Muscle of leg (tissue), 11 donors: ENCODE results near the gene HAL. TPM values are rescaled to one million over a fixed set of nuclear protein-coding genes. Genes with fewer than 3 reads are reported as not detected.
"Not testable (repeated sequence)": the region's sequence is repeated elsewhere in the genome, so short reads cannot be mapped to it uniquely, and the experiment has no call there.

ENCODE experiments used
- DNase-seq: peaks from one replicate; pipeline ENCODE4 v3.0.0; 2013
- H3K27ac ChIP-seq: one replicate; pipeline ENCODE4 v1.5.1; 2013; ENCODE audit warnings: mild to moderate bottlenecking, low read length, control low read depth
- H3K27me3 ChIP-seq: one replicate; pipeline ENCODE4 v1.6.1; 2013; ENCODE audit warnings: low read length; ENCODE audit not compliant: control insufficient read depth, insufficient read depth
- H3K36me3 ChIP-seq: one replicate; pipeline ENCODE4 v1.6.1; 2013; ENCODE audit warnings: low read length; ENCODE audit not compliant: control insufficient read depth, insufficient read depth
- H3K4me1 ChIP-seq: one replicate; pipeline ENCODE4 v1.6.1; 2013; ENCODE audit warnings: low read length; ENCODE audit not compliant: control insufficient read depth, insufficient read depth
- H3K4me3 ChIP-seq: one replicate; pipeline ENCODE4 v1.5.1; 2013; ENCODE audit warnings: low read length, control low read depth
- H3K9me3 ChIP-seq: replicated peaks from 2 replicates; pipeline ENCODE4 v1.6.1; 2013; ENCODE audit warnings: low read depth, low read length; ENCODE audit not compliant: control insufficient read depth
- WGBS: methylation state at CpG from one replicate; pipeline ENCODE4 v1.1.5; 2013; ENCODE audit warnings: missing lambda C conversion rate; ENCODE audit not compliant: insufficient coverage; 5-methylcytosine and 5-hydroxymethylcytosine counted together
- polyA plus RNA-seq, 8 donors: library from polyadenylated mRNA; unstranded; fragments of 120-200 nt; gene quantifications; one replicate each; pipeline versions ENCODE4 v1.2.1 to v1.2.3, GENCODE V29; 2013; ENCODE audit warnings: inconsistent platforms in 1 of 8, low replicate concordance in 1 of 8; ENCODE audit not compliant: insufficient read length in 8 of 8, insufficient read depth in 1 of 8
- total RNA-seq: library from RNA; stranded (reverse); fragments of 120-200 nt; gene quantifications from one replicate; pipeline ENCODE4 v1.2.4, GENCODE V29; 2013

The HAL gene
- total and polyA plus RNA-seq, 9 donors: 0.09 to 0.81 (median 0.32) TPM

GRCh38 chr12:95977764-95978305, 18.3 kb downstream of the HAL start:
- Histone ChIP-seq H3K9me3 (no peaks in the 10 kb centered on the region), H3K27ac (no peak overlapping the region), H3K27me3 (no peaks in the 10 kb centered on the region), H3K4me1 (no peaks in the 10 kb centered on the region), H3K4me3 (no peak overlapping the region), H3K36me3 (no peaks in the 10 kb centered on the region)
- 74% methylated on average over 8 of the region's 11 CpGs for WGBS
- no peak for DNase-seq

DNA sequence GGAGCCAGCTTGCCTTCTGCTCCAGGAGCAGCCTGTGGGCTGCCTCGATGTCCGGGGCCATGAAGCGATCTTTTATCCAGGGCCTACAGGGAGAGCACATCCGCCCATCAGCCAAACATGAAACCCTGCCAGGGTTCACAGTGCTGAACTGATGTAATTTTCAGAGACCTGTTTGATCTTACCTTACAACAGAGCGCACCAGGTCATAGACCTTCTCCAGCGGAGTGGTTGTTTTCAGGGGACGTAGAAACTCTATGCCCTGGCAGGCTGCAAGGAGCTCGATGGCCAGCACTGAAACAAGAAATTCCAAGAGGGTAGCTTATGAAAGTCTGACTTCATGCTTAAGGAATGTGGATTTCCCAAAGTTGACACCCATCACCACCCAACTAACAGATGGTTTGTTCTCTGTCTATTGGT, 19.7 kb downstream of the HAL start:
- Histone ChIP-seq H3K36me3 (no peaks in the 10 kb centered on the region), H3K4me3 (no peak overlapping the region)
- 89% methylated on average over 4 of the region's 8 CpGs for WGBS

DNA sequence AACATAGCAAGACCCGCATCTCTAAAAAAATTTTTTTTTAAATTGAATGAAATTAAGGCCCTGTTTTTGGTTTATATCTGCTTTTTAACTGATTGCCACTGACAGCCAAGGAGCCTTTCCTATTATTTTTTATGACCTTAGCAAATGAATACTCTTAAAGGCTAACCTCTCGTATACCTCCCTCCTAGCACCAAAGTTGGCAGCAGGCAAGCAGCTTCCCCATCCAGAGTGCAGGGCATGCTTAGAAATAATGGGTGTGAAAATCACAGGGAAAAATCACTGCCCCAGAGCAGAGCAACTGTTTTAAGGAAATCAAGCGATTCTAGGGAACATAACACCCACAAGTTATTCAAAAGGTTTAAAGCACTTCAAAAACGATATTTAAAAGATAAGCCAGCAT, 20.7 kb downstream of the HAL start:
- WGBS: no CpG with 5 or more reads among the region's 4 CpGs
- H3K9me3 ChIP-seq: no peaks in the 10 kb centered on the region
- no peak for DNase-seq
- H3K4me1 ChIP-seq: no peaks in the 10 kb centered on the region
- no peaks in the 10 kb centered on the region for H3K36me3 ChIP-seq
- no peak overlapping the region for H3K4me3 ChIP-seq
- no peaks in the 10 kb centered on the region for H3K27me3 ChIP-seq
- H3K27ac ChIP-seq: no peak overlapping the region

More for the DNA sequence above, 19.7 kb downstream of the HAL start:
- Histone ChIP-seq H3K27ac (no peak overlapping the region), H3K4me1 (no peaks in the 10 kb centered on the region), H3K27me3 (no peaks in the 10 kb centered on the region), H3K9me3 (no peaks in the 10 kb centered on the region)
- no peak for DNase-seq

DNA sequence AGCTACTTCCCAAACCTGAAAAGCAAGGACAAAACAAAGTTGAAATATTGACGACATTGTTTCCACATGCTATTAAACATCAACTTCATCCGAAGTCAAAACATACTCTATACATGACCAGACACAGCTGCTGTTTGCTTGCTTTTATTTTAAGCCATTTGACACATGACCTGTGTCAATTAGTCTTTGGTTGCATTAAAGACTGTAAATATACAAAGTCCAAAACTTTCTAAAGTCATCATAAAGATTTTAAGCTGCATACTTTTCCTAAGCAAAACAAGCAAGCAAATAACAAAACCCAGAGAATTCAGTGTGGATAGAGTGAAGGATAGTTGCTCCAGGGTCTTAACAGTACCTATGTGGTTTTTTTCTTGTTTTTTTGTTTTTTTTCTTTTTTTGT, 21.8 kb downstream of the HAL start:
- Histone ChIP-seq H3K27ac (no peak overlapping the region), H3K4me3 (no peak overlapping the region), H3K9me3 (no peaks in the 10 kb centered on the region), H3K27me3 (no peaks in the 10 kb centered on the region), H3K4me1 (no peaks in the 10 kb centered on the region), H3K36me3 (no peaks in the 10 kb centered on the region)
- DNase-seq: no peak
- no CpG with 5 or more reads among the region's 2 CpGs for WGBS

DNA sequence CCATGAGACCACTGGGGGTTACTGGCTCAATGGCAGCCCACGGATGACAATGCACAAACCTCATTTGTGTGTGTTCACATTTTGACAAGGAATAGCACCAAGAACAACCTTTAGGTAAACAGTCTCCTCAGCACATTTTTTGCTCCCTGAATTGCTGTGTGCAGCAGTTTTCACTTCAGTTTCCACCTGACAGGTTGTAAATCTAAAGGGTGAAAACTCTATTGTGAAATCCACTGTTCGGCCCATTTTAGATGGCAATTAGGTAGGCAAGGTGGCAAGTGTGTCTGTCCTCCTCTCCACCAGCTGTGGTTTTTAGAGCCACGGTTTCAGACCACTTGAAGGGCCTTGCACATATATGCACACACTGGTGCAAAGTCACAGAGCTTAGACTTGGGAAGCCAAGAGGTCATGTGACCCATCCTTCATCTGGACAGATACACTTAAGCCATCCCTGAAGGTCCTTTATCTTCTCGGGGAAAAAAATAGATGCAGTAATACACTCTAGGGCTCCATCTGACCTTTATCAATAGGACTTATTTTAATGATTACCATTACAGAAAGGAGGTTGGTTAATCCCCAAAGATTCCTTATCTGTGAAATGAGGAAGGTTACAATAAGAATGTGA, 23.2 kb downstream of the HAL start:
- H3K4me3 ChIP-seq: no peak overlapping the region
- H3K36me3 ChIP-seq: no peaks in the 10 kb centered on the region
- 74% methylated on average over 3 of the region's 4 CpGs for WGBS
- DNase-seq: no peak
- H3K27me3 ChIP-seq: no peaks in the 10 kb centered on the region
- no peaks in the 10 kb centered on the region for H3K4me1 ChIP-seq
- no peak overlapping the region for H3K27ac ChIP-seq
- H3K9me3 ChIP-seq: no peaks in the 10 kb centered on the region

DNA sequence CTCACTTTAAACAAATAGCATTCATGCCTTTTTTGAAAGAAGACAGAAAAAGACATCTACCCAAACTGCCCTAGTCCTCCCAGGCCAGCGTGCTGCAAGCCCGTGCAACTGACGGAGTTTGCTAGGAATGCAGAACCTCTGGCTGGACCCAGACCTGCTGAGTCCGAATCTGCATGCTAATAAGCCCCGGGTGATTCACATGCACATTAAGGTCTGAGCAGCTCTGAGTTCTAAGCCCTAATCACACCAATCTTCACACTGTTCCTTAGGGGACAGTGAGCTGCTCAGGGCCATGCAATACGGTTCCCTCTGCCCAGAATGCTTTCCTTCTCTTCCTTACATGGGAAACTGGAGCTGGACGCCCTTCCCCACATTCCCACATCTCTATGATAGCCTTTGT, 25.2 kb downstream of the HAL start:
- Histone ChIP-seq H3K4me3 (no peak overlapping the region), H3K9me3 (no peaks in the 10 kb centered on the region), H3K27ac (no peak overlapping the region), H3K36me3 (no peaks in the 10 kb centered on the region), H3K4me1 (no peaks in the 10 kb centered on the region), H3K27me3 (no peaks in the 10 kb centered on the region)
- DNase-seq: no peak
- WGBS: 66% methylated on average over 5 of the region's 7 CpGs

- H3K4me1 ChIP-seq, H3K27ac ChIP-seq, H3K36me3 ChIP-seq, DNase-seq, H3K4me3 ChIP-seq, H3K27me3 ChIP-seq, H3K9me3 ChIP-seq: not testable (repeated sequence)
- no CpG with 5 or more reads among the region's 28 CpGs for WGBS
Observed at GRCh38 chr12:95969116-95969515, 27.0 kb downstream of the HAL start.

- Histone ChIP-seq H3K27me3 (no peaks in the 10 kb centered on the region), H3K36me3 (no peaks in the 10 kb centered on the region), H3K27ac (no peak overlapping the region), H3K9me3 (no peaks in the 10 kb centered on the region), H3K4me3 (no peak overlapping the region), H3K4me1 (no peaks in the 10 kb centered on the region)
- WGBS: no CpG with 5 or more reads among the region's 2 CpGs
- DNase-seq: no peak
Observed at GRCh38 chr12:95967301-95967700, 28.8 kb downstream of the HAL start.

DNA sequence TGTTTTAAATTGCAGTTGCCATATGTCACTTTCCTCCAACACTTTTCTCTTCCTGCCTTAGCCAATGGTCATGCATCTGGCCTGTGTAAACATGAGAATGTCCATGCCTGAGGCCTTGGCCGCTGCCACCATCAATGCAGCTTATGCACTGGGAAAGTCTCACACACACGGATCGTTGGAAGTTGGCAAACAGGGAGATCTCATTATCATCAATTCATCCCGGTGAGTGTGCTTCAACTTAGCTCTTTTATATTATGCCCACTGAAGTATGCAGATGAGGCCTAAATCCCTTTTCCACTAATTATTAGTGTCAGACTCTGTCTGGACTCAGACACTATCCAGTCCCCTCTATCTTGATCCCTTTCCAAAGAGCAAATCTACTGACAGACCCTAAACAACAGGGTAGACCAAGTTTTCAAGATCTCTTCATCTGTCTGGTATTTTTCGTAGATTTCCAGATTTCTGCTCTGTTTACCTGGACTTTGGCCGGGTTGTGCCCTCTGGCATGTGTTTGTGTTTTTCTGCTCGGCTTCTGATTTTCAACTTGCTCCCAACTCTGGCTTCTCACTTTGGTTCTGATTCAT, 29.8 kb downstream of the HAL start:
- H3K9me3 ChIP-seq: no peaks in the 10 kb centered on the region
- H3K27ac ChIP-seq: no peak overlapping the region
- H3K4me1 ChIP-seq: no peaks in the 10 kb centered on the region
- H3K36me3 ChIP-seq: no peaks in the 10 kb centered on the region
- DNase-seq: no peak
- H3K4me3 ChIP-seq: no peak overlapping the region
- no peaks in the 10 kb centered on the region for H3K27me3 ChIP-seq
- 74% methylated on average over 7 of the region's 7 CpGs for WGBS

DNA sequence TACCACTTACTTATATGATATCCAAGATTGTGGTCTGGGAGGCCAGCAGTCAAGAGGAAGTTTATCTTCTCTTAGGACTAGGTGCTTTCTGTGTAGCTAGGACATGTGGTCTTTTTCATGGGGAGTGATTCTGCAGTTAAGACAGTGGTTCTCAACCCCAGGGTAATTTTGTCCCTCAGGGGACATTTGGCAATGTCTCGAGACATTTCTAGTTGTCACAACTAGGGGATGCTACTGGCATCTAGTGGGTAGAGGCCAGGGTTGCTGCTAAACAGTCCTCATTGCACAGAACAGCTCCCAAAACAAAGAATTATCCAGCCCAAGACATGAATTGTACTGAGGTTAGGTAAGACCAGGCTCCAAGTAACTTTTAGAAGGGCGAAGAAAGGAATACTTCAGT, 33.0 kb downstream of the HAL start:
- no peaks in the 10 kb centered on the region for H3K9me3 ChIP-seq
- no CpG with 5 or more reads among the region's 2 CpGs for WGBS
- H3K27ac ChIP-seq: no peak overlapping the region
- no peaks in the 10 kb centered on the region for H3K27me3 ChIP-seq
- H3K4me1 ChIP-seq: no peaks in the 10 kb centered on the region
- H3K36me3 ChIP-seq: no peaks in the 10 kb centered on the region
- H3K4me3 ChIP-seq: no peak overlapping the region
- no peak for DNase-seq
